SHP77 treated with DMSO at 0.1 percent for 48 hours (cell line): ENCODE measurements around the gene C5AR1.
"Not testable (repeated sequence)": the region's sequence is repeated elsewhere in the genome, so short reads cannot be mapped to it uniquely, and the experiment has no call there.

Experiments used
- DNase-seq: peaks from one replicate; lab custom pipeline; 2025; lab: John Stamatoyannopoulos, UW

The C5AR1 gene

GRCh38 chr19:47365455-47365854 is 55.8 kb downstream of the C5AR1 start:
- DNase-seq: not testable (repeated sequence)

GRCh38 chr19:47370045-47370611 is 60.5 kb downstream of the C5AR1 start:
- no peak for DNase-seq

GRCh38 chr19:47371261-47371660 is 61.6 kb downstream of the C5AR1 start:
- no peak for DNase-seq
